ENCODE results near the gene CAD.

GRCh38 chr2:27271631-27272340, 54.6 kb downstream of the CAD start:
- TF ChIP-seq CTCF (conservative IDR thresholded peaks at IDR 0.05 in 1 of 2, IDR thresholded peaks at IDR 0.05 in 1 of 2; ENCODE audit: low read depth in 1 of 2, low read length in 2 of 2): no peak
- no peak for TF ChIP-seq EZH2 (IDR thresholded peaks at IDR 0.05; ENCODE audit: low read length, missing control alignments)
